MM.1S (cell line): Measurements from ENCODE around the gene SVEP1.

Experiments
- EZH2 ChIP-seq: fragments of 300-600 bp; sonication (generic); optimal IDR thresholded peaks from 2 replicates; pipeline ENCODE3; 2017; ENCODE audit warnings: low read depth, mild to moderate bottlenecking, antibody characterized with exemption, low read length, mixed read lengths
- TF ChIP-seq, protein P1 (sequence below): fragments of 300-600 bp; sonication (generic); IDR thresholded peaks from 2 replicates; pipeline ENCODE4 v1.5.1; 2016; ENCODE audit warnings: antibody characterized with exemption, low read length, mixed read lengths

DNA sequence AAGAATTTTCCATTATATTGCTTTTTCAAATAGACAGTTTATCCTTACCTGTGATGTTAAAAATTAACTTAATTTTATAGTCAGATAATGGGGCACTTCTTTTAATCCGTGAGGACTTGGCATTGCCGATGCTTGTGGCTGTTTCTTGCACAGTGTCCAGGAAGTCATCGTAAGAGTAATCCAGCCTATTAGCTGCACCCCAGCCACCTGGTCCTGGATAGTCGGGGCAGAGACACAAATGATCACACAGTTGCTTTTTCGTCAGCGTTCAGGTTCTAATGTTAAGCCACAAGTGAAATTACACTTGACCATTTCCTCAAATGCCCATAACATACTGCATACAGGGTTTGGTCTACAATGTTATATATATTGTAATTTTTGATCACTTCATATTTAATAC is 107.4 kb downstream of the SVEP1 start:
- TF ChIP-seq, protein P1, sequence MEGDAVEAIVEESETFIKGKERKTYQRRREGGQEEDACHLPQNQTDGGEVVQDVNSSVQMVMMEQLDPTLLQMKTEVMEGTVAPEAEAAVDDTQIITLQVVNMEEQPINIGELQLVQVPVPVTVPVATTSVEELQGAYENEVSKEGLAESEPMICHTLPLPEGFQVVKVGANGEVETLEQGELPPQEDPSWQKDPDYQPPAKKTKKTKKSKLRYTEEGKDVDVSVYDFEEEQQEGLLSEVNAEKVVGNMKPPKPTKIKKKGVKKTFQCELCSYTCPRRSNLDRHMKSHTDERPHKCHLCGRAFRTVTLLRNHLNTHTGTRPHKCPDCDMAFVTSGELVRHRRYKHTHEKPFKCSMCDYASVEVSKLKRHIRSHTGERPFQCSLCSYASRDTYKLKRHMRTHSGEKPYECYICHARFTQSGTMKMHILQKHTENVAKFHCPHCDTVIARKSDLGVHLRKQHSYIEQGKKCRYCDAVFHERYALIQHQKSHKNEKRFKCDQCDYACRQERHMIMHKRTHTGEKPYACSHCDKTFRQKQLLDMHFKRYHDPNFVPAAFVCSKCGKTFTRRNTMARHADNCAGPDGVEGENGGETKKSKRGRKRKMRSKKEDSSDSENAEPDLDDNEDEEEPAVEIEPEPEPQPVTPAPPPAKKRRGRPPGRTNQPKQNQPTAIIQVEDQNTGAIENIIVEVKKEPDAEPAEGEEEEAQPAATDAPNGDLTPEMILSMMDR, result no peak
- no peak for TF ChIP-seq EZH2
